ENCODE measurements around the gene ALDH1A2.

Gene ALDH1A2

GRCh38 chr15:58015565-58015964 lies 49.9 kb downstream of the ALDH1A2 start:
- Histone ChIP-seq H3K9me2 (replicated peaks; ENCODE audit: control insufficient read depth, low read length) (no peaks in the 10 kb centered on the region; the same call in 1 of the 2 replicates), H3K9me3 (ENCODE audit: control insufficient read depth, insufficient read depth, low read length) (no peaks in the 10 kb centered on the region), H3K4me2 (ENCODE audit: low read length) (no peak overlapping the region), H3F3A (ENCODE audit: control insufficient read depth, insufficient read depth) (no peaks in the 10 kb centered on the region), H3K36me3 (ENCODE audit: control insufficient read depth, low read length) (no peaks in the 10 kb centered on the region), H4K20me1 (ENCODE audit: control insufficient read depth, insufficient read depth, low read depth, low read length) (no peaks in the 10 kb centered on the region), H3K27ac (ENCODE audit: low read depth, low read length) (no peak overlapping the region), H3K79me2 (ENCODE audit: control insufficient read depth, low read length) (no peaks in the 10 kb centered on the region), H3K4me3 (ENCODE audit: low read length) (no peak overlapping the region), H3K27me3 (ENCODE audit: control insufficient read depth, low read length) (peaks cover 4% of the 10 kb centered on the region; the same call in 1 of the 2 replicates), H3K4me1 (ENCODE audit: control insufficient read depth, low read length) (no peaks in the 10 kb centered on the region)
- TF ChIP-seq EZH2phosphoT487 (IDR thresholded peaks at IDR 0.05; ENCODE audit: borderline replicate concordance, low read length): no peak
- TF ChIP-seq CTCF (IDR thresholded peaks at IDR 0.05; ENCODE audit: low read depth, low read length, poor library complexity, severe bottlenecking): no peak

- H3K36me3 ChIP-seq (ENCODE audit: control insufficient read depth, low read length): no peaks in the 10 kb centered on the region
- no peaks in the 10 kb centered on the region for H3K79me2 ChIP-seq (ENCODE audit: control insufficient read depth, low read length)
- peaks cover 4% of the 10 kb centered on the region; the same call in 1 of the 2 replicates for H3K27me3 ChIP-seq (ENCODE audit: control insufficient read depth, low read length)
- no peaks in the 10 kb centered on the region for H3F3A ChIP-seq (ENCODE audit: control insufficient read depth, insufficient read depth)
- H4K20me1 ChIP-seq (ENCODE audit: control insufficient read depth, insufficient read depth, low read depth, low read length): no peaks in the 10 kb centered on the region
- TF ChIP-seq EZH2phosphoT487 (IDR thresholded peaks at IDR 0.05; ENCODE audit: borderline replicate concordance, low read length) (no peak), CTCF (IDR thresholded peaks at IDR 0.05; ENCODE audit: low read depth, low read length, poor library complexity, severe bottlenecking) (no peak)
- no peaks in the 10 kb centered on the region for H3K4me1 ChIP-seq (ENCODE audit: control insufficient read depth, low read length)
- no peak overlapping the region for H3K27ac ChIP-seq (ENCODE audit: low read depth, low read length)
- no peak overlapping the region for H3K4me3 ChIP-seq (ENCODE audit: low read length)
- H3K9me3 ChIP-seq (ENCODE audit: control insufficient read depth, insufficient read depth, low read length): no peaks in the 10 kb centered on the region
- H3K9me2 ChIP-seq (replicated peaks; ENCODE audit: control insufficient read depth, low read length): no peaks in the 10 kb centered on the region; the same call in 1 of the 2 replicates
- no peak overlapping the region for H3K4me2 ChIP-seq (ENCODE audit: low read length)
These were observed 51.0 kb downstream of the ALDH1A2 start for GRCh38 chr15:58014470-58014869.

GRCh38 chr15:58014040-58014439 lies 51.5 kb downstream of the ALDH1A2 start:
- Histone ChIP-seq H3K4me2 (ENCODE audit: low read length) (no peak overlapping the region), H3K36me3 (ENCODE audit: control insufficient read depth, low read length) (no peaks in the 10 kb centered on the region), H3K27ac (ENCODE audit: low read depth, low read length) (no peak overlapping the region), H3K4me1 (ENCODE audit: control insufficient read depth, low read length) (no peaks in the 10 kb centered on the region), H3F3A (ENCODE audit: control insufficient read depth, insufficient read depth) (no peaks in the 10 kb centered on the region), H3K9me3 (ENCODE audit: control insufficient read depth, insufficient read depth, low read length) (no peaks in the 10 kb centered on the region), H3K4me3 (ENCODE audit: low read length) (no peak overlapping the region), H3K79me2 (ENCODE audit: control insufficient read depth, low read length) (no peaks in the 10 kb centered on the region), H4K20me1 (ENCODE audit: control insufficient read depth, insufficient read depth, low read depth, low read length) (no peaks in the 10 kb centered on the region), H3K9me2 (replicated peaks; ENCODE audit: control insufficient read depth, low read length) (no peaks in the 10 kb centered on the region; the same call in 1 of the 2 replicates), H3K27me3 (ENCODE audit: control insufficient read depth, low read length) (peaks cover 4% of the 10 kb centered on the region; the same call in 1 of the 2 replicates)
- TF ChIP-seq EZH2phosphoT487 (IDR thresholded peaks at IDR 0.05; ENCODE audit: borderline replicate concordance, low read length): no peak
- TF ChIP-seq CTCF (IDR thresholded peaks at IDR 0.05; ENCODE audit: low read depth, low read length, poor library complexity, severe bottlenecking): no peak
